ENCODE measurements around the gene BLVRB. TPM values are rescaled to one million over a fixed set of nuclear protein-coding genes. Genes with fewer than 3 reads are reported as not detected.

Gene BLVRB
- total and polyA plus RNA-seq, 2 donors (not counting 3 experiments of a cell fraction or from before 2014, with no cell fraction given), result 30.8 to 113 TPM

DNA sequence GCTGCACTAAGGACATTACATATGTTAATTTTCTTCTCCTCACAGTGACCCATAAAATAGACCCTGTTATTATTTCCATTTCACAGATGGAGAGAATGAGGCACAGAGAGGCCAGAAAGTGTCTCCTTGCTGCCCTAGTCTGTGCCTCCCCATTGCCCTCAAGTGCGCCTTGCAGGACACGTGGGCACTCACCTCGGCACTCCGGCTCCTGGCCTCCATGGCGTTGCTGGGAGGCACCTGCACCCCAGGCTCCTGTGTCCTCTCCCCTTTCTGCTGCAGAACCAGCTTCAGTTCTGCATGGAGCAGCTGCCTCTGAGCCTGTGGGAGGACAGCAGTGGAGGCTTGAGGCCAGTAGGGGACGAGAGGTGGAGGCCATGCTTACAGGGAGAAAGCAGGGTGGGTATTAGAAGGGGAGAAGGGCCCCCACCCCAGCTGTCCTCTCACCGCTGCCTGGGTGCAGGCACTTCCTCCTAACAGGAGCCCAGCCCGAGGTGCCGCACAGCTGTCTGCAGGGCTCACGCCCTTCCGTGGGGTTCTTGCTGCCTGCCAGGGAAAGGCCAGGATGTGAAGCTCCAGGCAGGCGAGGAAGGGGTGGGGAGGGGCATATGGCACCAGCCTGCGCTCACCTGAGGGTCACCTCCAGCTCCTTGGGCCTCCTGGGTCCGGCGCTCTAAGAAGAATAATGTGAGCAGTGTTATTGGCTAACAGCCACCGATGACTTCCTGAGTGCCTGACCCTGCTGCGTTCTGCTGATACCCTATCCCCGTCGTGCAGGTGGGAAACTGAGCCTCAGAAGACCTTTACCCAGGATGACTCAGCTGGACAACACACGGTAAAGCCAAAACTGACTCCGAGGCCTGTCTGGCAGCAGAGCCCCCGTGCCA is 57.6 kb downstream of the BLVRB start:
- BruUV-seq (replicated peaks), result no TSS peak
- no peak overlapping the region for H3K4me3 ChIP-seq (replicated peaks in 1 of 3; ENCODE audit: insufficient read depth in 1 of 3, low read depth in 1 of 3, low read length in 3 of 3)
- no peak overlapping the region for H3K4me2 ChIP-seq (ENCODE audit: insufficient read depth, low read length)
- no peaks in the 10 kb centered on the region for H3K79me2 ChIP-seq (ENCODE audit: control insufficient read depth, insufficient read depth, low read length)
- TF ChIP-seq EZH2 (IDR thresholded peaks at IDR 0.05; ENCODE audit: borderline replicate concordance, low read depth, low read length, severe bottlenecking), result no peak
- no peak for TF ChIP-seq MYC (IDR thresholded peaks at IDR 0.05; ENCODE audit: low read depth, low read length)
- TF ChIP-seq GATA2 (IDR thresholded peaks at IDR 0.05; ENCODE audit: insufficient read depth, insufficient read length, low read depth, low read length), result no peak
- TF ChIP-seq MAX (IDR thresholded peaks at IDR 0.05; ENCODE audit: insufficient read depth, insufficient read length), result no peak
- no peak for TF ChIP-seq CTCF (IDR thresholded peaks at IDR 0.05; ENCODE audit: extremely low read depth in 1 of 2, insufficient read depth in 1 of 2, low read depth in 1 of 2, low read length in 2 of 2)
- no peak for TF ChIP-seq POLR2AphosphoS5 (IDR thresholded peaks at IDR 0.05; ENCODE audit: insufficient read depth, low read depth, low read length)
- TF ChIP-seq JUN (IDR thresholded peaks at IDR 0.05; ENCODE audit: borderline replicate concordance, insufficient read depth, insufficient read length, low read depth), result no peak
- TF ChIP-seq FOS (IDR thresholded peaks at IDR 0.05; ENCODE audit: borderline replicate concordance, insufficient read depth, low read length), result no peak
- no peak for TF ChIP-seq POLR2A (IDR thresholded peaks at IDR 0.05; ENCODE audit: low read depth, low read length)
- no peaks in the 10 kb centered on the region for H3K27me3 ChIP-seq (ENCODE audit: control insufficient read depth in 2 of 2, insufficient read depth in 2 of 2, low read length in 2 of 2)
- H3K9ac ChIP-seq (replicated peaks; ENCODE audit: extremely low read depth, insufficient read depth, low read length), result no peak overlapping the region
- peaks cover 2% of the 10 kb centered on the region for H3K4me1 ChIP-seq (ENCODE audit: control insufficient read depth, extremely low read depth, insufficient read depth, low read length)
- no peaks in the 10 kb centered on the region for H3K9me3 ChIP-seq (replicated peaks; ENCODE audit: control insufficient read depth, insufficient read depth, low read length)
- intact Hi-C loops (cut with micrococcal nuclease) (no loop called here), dilution Hi-C loops (cut with MboI; ENCODE audit: extremely low pct_ligation_motif_present, low sequenced_read_pairs) (no loop called here)
- no peak overlapping the region for H2AFZ ChIP-seq (ENCODE audit: low read depth, low read length)
- CTCF ChIA-PET, result interaction anchor here (0.9 to 2.2 kb wide), 2 partner anchors 12 to 35 kb away, joined by 4 to 9 read pairs; no protein-coding TSS in a partner anchor
- H3K36me3 ChIP-seq (ENCODE audit: control insufficient read depth in 2 of 2, extremely low read depth in 1 of 2, insufficient read depth in 2 of 2, low read length in 2 of 2), result no peaks in the 10 kb centered on the region
- DNase-seq (ENCODE audit: low read depth, low spot score), result no peak
- H3K27ac ChIP-seq (ENCODE audit: insufficient read depth, low read depth, low read length), result no peak overlapping the region
- H4K20me1 ChIP-seq (replicated peaks; ENCODE audit: control insufficient read depth, extremely low read depth, insufficient read depth, low read length), result no peaks in the 10 kb centered on the region
- H3K9me1 ChIP-seq (replicated peaks; ENCODE audit: control insufficient read depth, extremely low read depth, insufficient read depth, low read length), result no peaks in the 10 kb centered on the region
- FAIRE-seq, result no peak
- POLR2A ChIA-PET, result interaction anchor here (1.2 kb wide), 1 partner anchor 13 kb away, joined by 3 read pairs; no protein-coding TSS in a partner anchor
